ENCODE data around the gene TRIO.

TRIO gene

DNA sequence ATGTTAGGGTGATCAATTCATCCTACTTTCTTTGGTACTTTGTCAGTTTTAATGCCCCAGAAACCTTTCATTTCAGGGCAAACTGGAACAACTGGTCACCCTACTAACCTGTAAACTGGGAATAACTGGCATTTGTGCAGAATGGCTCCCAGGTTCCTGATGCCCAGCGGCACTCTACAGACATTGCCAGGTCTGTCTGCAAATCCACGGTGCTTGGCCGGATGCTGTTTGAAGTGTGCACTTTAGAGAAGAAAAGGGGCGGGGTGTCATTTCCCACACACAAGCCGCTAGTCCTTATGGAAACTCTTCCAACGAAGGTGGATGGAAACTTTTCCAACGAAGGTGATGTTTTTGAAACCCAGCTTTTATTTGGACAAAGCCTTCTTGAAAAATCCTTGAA lies 388.5 kb downstream of the TRIO start:
- Histone ChIP-seq H3K9me3 (ENCODE audit: insufficient read depth, low read length, severe bottlenecking) (no peaks in the 10 kb centered on the region), H3K36me3 (ENCODE audit: insufficient read depth, low read length) (no peaks in the 10 kb centered on the region), H3K27ac (ENCODE audit: low read length) (no peak overlapping the region), H3K4me2 (ENCODE audit: insufficient read depth, low read length) (no peak overlapping the region), H3K4me1 (ENCODE audit: insufficient read depth, low read length) (no peaks in the 10 kb centered on the region), H3K4me3 (ENCODE audit: low read depth in 1 of 2, low read length in 2 of 2) (no peak overlapping the region), H3K79me2 (ENCODE audit: insufficient read depth, low read length) (no peaks in the 10 kb centered on the region), H3K27me3 (ENCODE audit: insufficient read depth, low read length, poor library complexity) (no peaks in the 10 kb centered on the region), H3K9ac (ENCODE audit: low read depth, low read length) (no peak overlapping the region), H2AFZ (ENCODE audit: low read depth, low read length) (no peak overlapping the region), H4K20me1 (ENCODE audit: insufficient read depth, low read length) (no peaks in the 10 kb centered on the region)
- no peak for ATAC-seq (ENCODE audit: insufficient read depth, low read depth)
- TF ChIP-seq, protein P1, sequence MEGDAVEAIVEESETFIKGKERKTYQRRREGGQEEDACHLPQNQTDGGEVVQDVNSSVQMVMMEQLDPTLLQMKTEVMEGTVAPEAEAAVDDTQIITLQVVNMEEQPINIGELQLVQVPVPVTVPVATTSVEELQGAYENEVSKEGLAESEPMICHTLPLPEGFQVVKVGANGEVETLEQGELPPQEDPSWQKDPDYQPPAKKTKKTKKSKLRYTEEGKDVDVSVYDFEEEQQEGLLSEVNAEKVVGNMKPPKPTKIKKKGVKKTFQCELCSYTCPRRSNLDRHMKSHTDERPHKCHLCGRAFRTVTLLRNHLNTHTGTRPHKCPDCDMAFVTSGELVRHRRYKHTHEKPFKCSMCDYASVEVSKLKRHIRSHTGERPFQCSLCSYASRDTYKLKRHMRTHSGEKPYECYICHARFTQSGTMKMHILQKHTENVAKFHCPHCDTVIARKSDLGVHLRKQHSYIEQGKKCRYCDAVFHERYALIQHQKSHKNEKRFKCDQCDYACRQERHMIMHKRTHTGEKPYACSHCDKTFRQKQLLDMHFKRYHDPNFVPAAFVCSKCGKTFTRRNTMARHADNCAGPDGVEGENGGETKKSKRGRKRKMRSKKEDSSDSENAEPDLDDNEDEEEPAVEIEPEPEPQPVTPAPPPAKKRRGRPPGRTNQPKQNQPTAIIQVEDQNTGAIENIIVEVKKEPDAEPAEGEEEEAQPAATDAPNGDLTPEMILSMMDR (IDR thresholded peaks at IDR 0.05; ENCODE audit: borderline replicate concordance, extremely low read depth, low read length, poor library complexity, severe bottlenecking): no peak
- TF ChIP-seq EZH2 (IDR thresholded peaks at IDR 0.05; ENCODE audit: borderline replicate concordance, low read depth, low read length, severe bottlenecking): no peak
- no peak for DNase-seq

DNA sequence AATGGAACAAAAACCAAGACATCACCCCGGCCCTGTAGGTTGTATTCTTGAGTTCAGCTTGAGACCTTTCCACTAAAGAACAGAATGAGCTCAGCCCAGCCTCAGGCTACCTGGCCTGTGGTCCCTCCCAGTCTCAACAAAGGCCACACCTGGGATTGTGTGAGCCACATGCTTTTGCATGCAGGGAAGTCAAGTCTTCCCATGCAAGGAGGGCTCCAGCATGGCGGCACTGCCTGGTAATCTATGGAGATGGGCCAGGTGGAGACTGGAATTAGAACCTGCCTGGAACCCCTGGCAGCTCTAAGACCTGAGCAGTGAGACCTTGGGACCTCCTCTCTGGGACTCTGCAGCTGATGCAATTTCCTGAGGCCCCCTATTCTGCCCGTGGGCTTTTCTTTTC lies 389.0 kb downstream of the TRIO start:
- Histone ChIP-seq H3K4me1 (ENCODE audit: insufficient read depth, low read length) (no peaks in the 10 kb centered on the region), H3K4me3 (ENCODE audit: low read depth in 1 of 2, low read length in 2 of 2) (no peak overlapping the region), H3K27ac (ENCODE audit: low read length) (no peak overlapping the region), H2AFZ (ENCODE audit: low read depth, low read length) (no peak overlapping the region), H3K27me3 (ENCODE audit: insufficient read depth, low read length, poor library complexity) (no peaks in the 10 kb centered on the region), H4K20me1 (ENCODE audit: insufficient read depth, low read length) (no peaks in the 10 kb centered on the region), H3K9ac (ENCODE audit: low read depth, low read length) (no peak overlapping the region), H3K79me2 (ENCODE audit: insufficient read depth, low read length) (no peaks in the 10 kb centered on the region), H3K9me3 (ENCODE audit: insufficient read depth, low read length, severe bottlenecking) (no peaks in the 10 kb centered on the region), H3K4me2 (ENCODE audit: insufficient read depth, low read length) (no peak overlapping the region), H3K36me3 (ENCODE audit: insufficient read depth, low read length) (no peaks in the 10 kb centered on the region)
- no peak for TF ChIP-seq EZH2 (IDR thresholded peaks at IDR 0.05; ENCODE audit: borderline replicate concordance, low read depth, low read length, severe bottlenecking)
- TF ChIP-seq, protein P1 (IDR thresholded peaks at IDR 0.05; ENCODE audit: borderline replicate concordance, extremely low read depth, low read length, poor library complexity, severe bottlenecking): no peak
- ATAC-seq (ENCODE audit: insufficient read depth, low read depth): no peak
- DNase-seq: no peak

DNA sequence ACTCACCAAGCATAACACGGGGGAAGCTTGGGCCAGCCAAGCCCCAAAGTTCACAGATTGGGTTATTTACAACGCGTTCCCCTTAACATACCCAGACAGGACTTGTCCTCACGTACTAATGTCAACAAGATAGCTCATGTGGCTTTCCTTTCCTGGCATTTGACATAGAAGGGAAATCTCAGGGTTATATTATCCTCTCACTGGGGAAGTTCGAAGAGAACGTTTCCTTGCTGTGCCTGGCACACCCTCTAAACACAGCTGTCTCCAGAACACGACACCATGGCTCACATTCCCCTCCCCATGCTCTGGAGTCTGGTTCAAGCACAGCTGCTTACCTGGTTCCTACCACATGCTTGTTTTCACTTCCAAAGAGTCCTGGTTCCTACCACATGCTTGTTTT lies 391.6 kb downstream of the TRIO start:
- Histone ChIP-seq H3K27me3 (ENCODE audit: insufficient read depth, low read length, poor library complexity) (no peaks in the 10 kb centered on the region), H3K79me2 (ENCODE audit: insufficient read depth, low read length) (no peaks in the 10 kb centered on the region), H3K4me1 (ENCODE audit: insufficient read depth, low read length) (no peaks in the 10 kb centered on the region), H3K36me3 (ENCODE audit: insufficient read depth, low read length) (no peaks in the 10 kb centered on the region), H2AFZ (ENCODE audit: low read depth, low read length) (no peak overlapping the region), H3K4me3 (ENCODE audit: low read depth in 1 of 2, low read length in 2 of 2) (no peak overlapping the region), H4K20me1 (ENCODE audit: insufficient read depth, low read length) (no peaks in the 10 kb centered on the region), H3K4me2 (ENCODE audit: insufficient read depth, low read length) (no peak overlapping the region), H3K27ac (ENCODE audit: low read length) (no peak overlapping the region), H3K9me3 (ENCODE audit: insufficient read depth, low read length, severe bottlenecking) (no peaks in the 10 kb centered on the region), H3K9ac (ENCODE audit: low read depth, low read length) (no peak overlapping the region)
- TF ChIP-seq, protein P1 (IDR thresholded peaks at IDR 0.05; ENCODE audit: borderline replicate concordance, extremely low read depth, low read length, poor library complexity, severe bottlenecking): no peak
- no peak for TF ChIP-seq EZH2 (IDR thresholded peaks at IDR 0.05; ENCODE audit: borderline replicate concordance, low read depth, low read length, severe bottlenecking)
- ATAC-seq (ENCODE audit: insufficient read depth, low read depth): no peak
- DNase-seq: no peak

DNA sequence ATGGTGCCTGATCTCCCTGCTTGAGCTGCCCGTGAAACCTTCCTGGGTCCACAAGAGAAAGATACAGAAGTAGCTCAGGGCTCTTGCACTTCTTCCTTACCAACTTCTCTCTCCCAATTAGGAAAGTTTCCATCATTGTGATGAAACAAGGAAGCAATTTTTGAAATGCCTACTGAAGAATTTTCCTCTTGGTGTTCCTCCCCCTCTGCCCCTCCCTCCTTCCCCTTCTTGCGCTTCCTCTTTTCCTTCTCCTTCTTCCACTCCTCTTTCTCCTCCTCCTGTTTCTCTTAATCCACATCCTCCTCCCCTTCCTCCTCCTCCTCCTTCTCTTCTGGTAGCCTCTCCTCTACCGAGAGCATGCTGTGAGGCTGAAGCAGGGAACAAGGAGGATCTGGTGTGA lies 402.2 kb downstream of the TRIO start:
- no peaks in the 10 kb centered on the region for H3K4me1 ChIP-seq (ENCODE audit: insufficient read depth, low read length)
- no peak overlapping the region for H3K4me2 ChIP-seq (ENCODE audit: insufficient read depth, low read length)
- TF ChIP-seq EZH2 (IDR thresholded peaks at IDR 0.05; ENCODE audit: borderline replicate concordance, low read depth, low read length, severe bottlenecking): no peak
- TF ChIP-seq, protein P1 (IDR thresholded peaks at IDR 0.05; ENCODE audit: borderline replicate concordance, extremely low read depth, low read length, poor library complexity, severe bottlenecking): no peak
- ATAC-seq (ENCODE audit: insufficient read depth, low read depth) (no peak), DNase-seq (no peak)
- no peak overlapping the region for H3K4me3 ChIP-seq (ENCODE audit: low read depth in 1 of 2, low read length in 2 of 2)
- H4K20me1 ChIP-seq (ENCODE audit: insufficient read depth, low read length): no peaks in the 10 kb centered on the region
- no peaks in the 10 kb centered on the region for H3K36me3 ChIP-seq (ENCODE audit: insufficient read depth, low read length)
- no peaks in the 10 kb centered on the region for H3K79me2 ChIP-seq (ENCODE audit: insufficient read depth, low read length)
- H3K27me3 ChIP-seq (ENCODE audit: insufficient read depth, low read length, poor library complexity): no peaks in the 10 kb centered on the region
- no peak overlapping the region for H3K27ac ChIP-seq (ENCODE audit: low read length)
- H3K9ac ChIP-seq (ENCODE audit: low read depth, low read length): no peak overlapping the region
- no peaks in the 10 kb centered on the region for H3K9me3 ChIP-seq (ENCODE audit: insufficient read depth, low read length, severe bottlenecking)
- no peak overlapping the region for H2AFZ ChIP-seq (ENCODE audit: low read depth, low read length)
